Kidney tubule cell (primary cell): ENCODE measurements around the gene ALPP.
"Not testable (repeated sequence)": the region's sequence is repeated elsewhere in the genome, so short reads cannot be mapped to it uniquely, and the experiment has no call there.

Experiments used
- DNase-seq: peaks from one replicate; pipeline ENCODE4 v3.0.0-alpha.2; 2018; ENCODE audit warnings: low spot score

ALPP gene

DNA sequence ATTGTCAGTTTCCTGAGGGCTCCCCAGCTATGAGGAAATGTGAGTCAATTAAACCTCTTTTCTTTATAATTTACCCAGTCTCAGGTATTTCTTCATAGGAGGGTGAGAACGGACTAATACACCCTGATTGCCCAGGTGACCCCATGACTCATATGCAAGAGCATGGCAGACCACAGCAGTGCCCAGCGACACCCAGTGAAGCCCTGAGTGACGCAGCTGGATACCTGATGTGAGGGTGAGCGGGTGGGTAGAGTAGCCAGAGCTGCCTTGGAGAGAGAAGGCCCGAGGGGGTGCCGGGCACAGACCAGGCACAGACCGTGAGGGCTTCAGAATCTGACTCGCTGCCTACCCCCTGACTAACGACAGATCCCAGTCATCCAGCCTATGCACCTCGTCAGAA, 43.5 kb downstream of the ALPP start:
- DNase-seq = no peak

DNA sequence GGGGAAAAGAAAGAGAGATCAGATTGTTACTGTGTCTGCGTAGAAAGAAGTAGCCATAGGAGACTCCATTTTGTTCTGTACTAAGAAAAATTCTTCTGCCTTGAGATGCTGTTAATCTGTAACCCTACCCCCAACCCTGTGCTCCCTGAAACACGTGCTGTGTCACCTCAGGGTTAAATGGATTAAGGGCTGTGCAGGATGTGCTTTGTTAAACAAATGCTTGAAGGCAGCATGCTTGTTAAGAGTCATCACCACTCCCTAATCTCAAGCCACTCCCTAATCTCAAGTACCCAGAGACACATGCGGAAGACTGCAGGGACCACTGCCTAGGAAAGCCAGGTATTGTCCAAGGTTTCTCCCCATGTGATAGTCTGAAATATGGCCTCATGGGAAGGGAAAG, 44.4 kb downstream of the ALPP start:
- not testable (repeated sequence) for DNase-seq

DNA sequence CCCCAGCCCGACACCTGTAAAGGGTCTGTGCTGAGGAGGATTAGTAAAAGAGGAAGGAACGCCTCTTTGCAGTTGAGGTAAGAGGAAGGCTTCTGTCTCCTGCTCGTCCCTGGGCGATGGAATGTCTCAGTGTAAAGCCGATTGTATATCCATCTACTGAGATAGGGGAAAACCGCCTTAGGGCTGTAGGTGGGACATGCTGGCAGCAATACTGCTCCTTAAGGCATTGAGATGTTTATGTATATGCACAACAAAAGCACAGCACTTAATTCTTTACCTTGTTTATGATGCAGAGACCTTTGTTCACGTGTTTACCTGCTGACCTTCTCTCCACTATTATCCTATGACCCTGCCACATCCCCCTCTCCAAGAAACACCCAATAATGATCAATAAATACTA, 44.9 kb downstream of the ALPP start:
- DNase-seq = not testable (repeated sequence)

DNA sequence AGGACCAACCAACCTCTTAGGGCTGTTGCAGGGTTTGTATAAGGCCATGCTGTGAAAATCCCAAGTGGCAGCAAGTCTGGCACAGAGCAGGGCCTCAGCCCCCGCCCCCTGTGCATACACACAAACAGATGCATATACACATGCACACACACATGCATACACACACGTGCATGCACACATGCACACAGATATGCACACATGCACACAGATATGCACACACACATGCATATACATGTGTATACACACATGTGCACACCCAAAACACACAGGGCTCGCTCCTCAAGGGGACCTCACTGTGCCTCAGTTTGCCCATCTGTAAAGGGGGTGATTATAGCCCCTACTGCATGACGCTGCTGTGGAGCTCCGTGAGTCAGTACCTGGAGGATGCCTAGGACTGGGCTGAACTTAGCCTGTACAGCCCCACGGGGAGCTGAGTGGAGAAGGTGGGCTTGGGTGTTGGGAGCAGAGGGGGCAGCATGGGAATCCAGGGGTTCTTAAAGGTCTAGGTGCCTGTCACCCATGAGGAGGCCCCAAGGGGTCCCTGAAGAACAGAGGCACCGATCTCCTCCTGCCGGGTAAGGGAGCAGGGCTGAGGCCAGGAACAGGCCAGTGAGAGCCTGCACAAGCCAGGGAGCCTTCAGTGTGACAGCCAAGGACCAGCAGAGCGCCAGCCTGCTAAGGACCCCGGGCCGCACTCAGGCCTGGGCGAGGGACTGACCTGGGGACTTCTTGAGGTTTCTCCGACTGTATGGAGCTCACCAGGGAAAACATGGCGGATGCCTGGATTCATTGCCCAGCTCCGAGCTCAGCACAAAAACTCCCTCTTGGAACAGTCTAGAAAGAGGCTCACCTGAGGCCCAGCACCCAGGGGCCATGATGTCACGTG, 53.4 kb downstream of the ALPP start:
- no peak for DNase-seq
